HG02798 (cell line): ENCODE results near the gene KRTAP17-1.
"Not testable (repeated sequence)": the region's sequence is repeated elsewhere in the genome, so short reads cannot be mapped to it uniquely, and the experiment has no call there.

Experiments used
- ATAC-seq: cut with Tn5 transposase; IDR thresholded peaks from one replicate; pipeline ENCODE4 v1.9.1; 2021; ENCODE audit warnings: mild to moderate bottlenecking; ENCODE audit not compliant: unreplicated experiment, poor library complexity

The KRTAP17-1 gene

GRCh38 chr17:41315204-41315794 lies at the start of gene KRTAP17-1:
KRTAP17-1 (minus strand) TSS chr17:41315710; CDS start chr17:41315650, 60 bp downstream.
- ATAC-seq = no peak

DNA sequence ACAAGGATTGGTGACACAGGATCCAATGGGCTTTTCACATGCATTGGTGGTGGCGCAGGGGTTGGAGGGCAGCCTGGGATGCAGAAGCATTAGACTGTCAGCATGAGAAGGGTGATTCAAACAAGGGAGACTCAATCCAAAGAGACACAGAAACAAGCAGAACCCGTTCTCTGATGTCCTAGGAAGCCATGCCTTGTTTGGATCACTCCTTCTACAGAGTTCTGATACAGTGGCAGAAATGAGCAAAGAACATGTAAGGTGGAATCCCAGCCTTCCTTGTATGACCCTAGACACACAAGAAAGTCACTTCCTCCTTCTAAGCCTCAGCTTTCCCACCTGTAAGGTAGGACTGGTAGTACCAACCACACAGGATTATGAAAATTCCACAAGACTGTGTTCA lies 48.4 kb upstream of the KRTAP17-1 start:
- ATAC-seq = no peak

DNA sequence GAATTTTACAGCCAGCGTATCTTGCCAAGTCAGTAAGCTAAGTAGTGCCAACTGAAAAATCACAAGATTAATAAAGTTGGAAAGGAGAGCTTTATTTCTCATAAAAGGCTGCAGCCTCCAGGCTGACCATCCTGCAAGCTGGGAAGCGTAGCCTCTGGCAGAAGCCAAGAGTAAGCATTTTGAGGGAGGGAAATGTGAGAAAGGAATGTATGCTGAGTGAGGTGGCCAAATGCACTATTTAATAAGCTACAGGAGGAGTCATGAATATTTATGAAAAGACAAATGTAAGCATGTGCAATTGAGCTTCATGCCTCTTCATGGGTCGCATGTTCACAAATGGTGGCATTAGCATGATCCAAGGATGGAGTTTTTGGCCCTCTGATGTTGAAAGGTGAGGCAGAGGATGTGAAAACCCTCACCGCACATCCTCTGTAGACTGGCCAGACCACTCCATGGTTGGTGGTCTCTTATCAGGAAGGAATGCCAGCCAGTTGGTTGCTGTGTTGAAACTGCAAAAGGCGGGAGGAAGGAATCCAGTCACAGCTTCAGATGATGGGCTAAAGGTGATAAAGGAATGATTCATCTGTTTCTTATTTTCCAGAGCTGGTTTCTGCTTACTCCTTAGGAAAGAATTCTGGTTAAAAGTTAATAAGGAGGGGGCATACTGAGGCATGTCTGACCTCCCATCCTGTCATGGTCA lies 44.9 kb upstream of the KRTAP17-1 start:
- ATAC-seq = no peak

DNA sequence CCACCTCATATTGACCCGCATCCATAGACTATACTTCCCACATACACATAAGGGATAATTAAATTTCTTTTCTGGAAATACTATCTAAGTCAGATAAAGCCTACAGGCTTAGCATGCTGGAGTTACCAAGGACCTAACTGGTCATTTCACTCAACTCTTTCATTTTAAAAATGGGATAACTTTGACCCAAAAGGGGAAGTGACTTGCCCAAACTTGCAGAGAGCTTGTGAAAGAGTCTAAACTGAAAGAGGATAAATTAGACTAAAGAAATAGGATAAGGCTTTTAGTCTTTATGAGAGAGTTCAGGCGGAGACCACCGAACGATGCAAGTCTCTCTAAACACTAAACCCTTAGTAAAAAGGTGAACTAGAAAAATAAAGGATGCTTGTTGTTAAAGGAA lies 39.0 kb upstream of the KRTAP17-1 start:
- no peak for ATAC-seq

DNA sequence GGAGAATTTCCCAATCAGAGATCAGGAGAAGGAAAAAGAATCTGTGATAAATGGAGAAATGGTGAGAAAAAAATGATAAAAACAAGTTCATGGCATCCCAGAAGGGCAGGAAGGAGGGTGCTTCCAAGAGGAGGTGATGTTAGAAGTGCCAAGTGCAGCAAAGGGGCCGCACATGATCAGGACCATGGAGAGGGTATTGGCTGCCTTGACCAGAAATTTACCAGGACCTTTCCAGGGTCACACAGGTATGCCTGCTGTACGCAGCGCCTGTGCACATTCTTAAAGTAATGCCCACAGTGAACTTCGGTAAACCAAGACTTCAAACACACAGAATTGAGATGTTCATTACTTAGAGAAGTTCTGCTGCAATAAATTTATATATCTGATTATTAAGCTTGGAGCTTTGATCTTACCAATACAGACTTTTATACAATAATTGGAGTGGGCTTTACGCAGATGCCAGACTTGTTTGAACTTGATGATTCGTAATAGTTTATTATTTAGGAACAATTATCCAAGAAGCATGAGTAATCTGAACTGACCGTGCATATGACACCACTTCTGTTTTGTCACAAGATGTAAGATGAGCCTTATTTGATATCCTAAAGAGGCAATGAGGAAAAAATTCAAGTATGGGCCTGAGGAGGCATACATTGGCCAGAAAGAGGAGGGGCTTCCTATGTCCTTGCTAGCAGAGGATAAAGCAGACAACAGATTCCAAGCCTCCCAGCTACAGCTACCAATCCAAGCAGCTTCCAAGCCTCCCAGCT lies 37.3 kb upstream of the KRTAP17-1 start:
- no peak for ATAC-seq

DNA sequence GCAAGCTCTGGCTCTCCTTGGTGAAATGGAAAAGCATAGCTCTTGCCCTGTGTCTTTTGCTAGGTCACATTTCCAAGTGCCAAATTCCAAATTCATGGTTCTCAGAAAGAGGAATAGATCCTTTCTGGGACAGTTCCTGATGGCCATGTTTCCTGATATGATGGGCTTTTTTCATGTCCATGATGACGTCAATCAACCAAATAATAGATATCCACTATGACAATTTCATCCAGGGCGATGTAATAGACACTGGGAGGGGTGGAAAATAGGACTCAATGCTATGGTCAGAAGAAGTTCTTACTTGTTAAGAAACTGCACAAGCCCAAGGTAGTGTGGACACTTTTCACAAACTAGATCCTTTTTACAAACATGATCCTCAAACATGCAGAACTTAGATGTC lies 35.7 kb upstream of the KRTAP17-1 start:
- ATAC-seq = no peak

- ATAC-seq = not testable (repeated sequence)
Observed at GRCh38 chr17:41350381-41350878, 34.9 kb upstream of the KRTAP17-1 start, which contains the start of gene KRT33A. KRT33A (minus strand) TSS chr17:41350828; CDS start chr17:41350767, 61 bp downstream.

- no peak for ATAC-seq
Observed at GRCh38 chr17:41347869-41348760, 32.6 kb upstream of the KRTAP17-1 start.

GRCh38 chr17:41346421-41346820 lies 30.9 kb upstream of the KRTAP17-1 start:
- ATAC-seq = not testable (repeated sequence)

DNA sequence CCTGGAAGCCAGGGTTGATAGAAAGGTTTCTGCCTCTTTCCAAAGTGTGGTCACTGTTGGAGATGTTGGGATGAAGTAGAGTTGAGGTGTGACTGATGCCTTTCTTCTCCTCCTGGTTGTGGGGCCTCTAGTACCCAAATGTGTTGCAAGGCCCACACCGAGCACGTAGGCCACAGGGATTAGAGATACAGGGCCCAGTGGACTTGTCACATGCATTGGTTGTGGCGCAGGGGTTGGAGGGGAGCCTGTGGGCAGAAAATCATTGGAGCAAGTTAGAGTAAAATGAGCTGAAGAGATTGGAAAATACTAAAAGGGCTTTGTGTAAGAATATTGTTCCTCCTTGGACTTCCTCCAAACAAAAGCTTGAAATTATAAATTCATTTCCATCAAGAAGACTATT lies 30.5 kb upstream of the KRTAP17-1 start:
- ATAC-seq = no peak

- no peak for ATAC-seq
Observed at GRCh38 chr17:41343029-41343428, 27.5 kb upstream of the KRTAP17-1 start.

DNA sequence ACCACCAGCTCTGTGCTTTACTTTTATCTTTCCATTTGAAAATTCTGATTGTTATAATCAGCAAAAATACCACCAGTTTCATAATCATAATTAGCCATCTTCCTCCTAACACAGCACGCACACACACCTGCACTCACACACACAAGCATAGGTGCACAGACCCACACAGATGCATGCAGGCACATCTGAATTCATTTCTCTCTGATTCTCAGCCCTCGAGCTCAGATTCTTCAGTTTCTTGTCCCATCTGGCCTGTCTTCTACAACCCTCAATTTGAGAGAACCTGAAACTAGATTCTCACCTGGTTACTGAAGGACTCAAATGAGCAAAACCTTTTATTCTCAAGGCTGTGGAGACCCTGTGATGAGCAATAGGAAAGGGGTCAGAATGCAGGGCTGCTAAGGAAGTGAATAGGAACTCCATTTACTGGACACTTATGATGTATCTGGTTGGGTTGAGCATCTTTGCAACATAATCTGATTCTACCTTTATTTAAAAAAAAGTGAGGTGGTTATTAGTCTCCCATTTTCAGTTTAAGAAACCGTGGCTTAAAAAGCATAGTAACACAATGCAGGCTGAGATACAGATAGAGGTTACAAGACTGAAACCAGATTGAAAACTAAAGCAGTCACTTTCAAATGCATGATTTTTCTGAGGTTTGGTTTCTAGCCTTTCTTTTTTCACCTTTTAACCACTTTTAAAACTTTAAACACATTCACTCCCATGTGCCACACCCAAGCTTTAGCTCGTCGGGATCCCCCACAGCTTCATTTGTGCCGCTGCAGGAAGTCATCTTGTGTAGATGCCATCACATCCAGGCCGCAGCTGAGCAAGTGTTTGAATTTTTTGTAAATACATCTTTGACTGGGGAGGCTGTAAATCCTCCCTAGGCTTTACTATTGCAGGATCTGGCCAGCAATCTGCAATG lies 25.7 kb upstream of the KRTAP17-1 start:
- no peak for ATAC-seq

DNA sequence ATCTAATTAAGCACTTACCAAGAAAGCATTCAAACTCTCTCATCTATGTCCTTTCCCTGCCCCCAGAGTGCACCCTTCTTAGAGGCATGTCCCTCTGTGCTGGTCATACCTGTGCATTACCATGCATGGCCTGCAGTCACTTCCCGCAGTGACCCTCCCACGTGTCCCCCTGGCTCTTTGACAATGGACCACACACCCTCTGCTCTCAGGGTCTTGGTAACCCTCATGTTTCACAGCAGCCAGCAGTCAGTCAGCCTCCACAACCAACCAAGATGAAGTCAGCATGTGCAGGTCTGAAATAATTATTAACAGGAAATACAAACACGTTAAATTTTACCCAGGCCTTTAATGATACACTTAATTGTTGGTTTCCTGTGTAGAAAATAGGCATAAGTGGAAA lies 25.0 kb upstream of the KRTAP17-1 start:
- no peak for ATAC-seq

GRCh38 chr17:41339571-41340172 lies 24.2 kb upstream of the KRTAP17-1 start:
- no peak for ATAC-seq

DNA sequence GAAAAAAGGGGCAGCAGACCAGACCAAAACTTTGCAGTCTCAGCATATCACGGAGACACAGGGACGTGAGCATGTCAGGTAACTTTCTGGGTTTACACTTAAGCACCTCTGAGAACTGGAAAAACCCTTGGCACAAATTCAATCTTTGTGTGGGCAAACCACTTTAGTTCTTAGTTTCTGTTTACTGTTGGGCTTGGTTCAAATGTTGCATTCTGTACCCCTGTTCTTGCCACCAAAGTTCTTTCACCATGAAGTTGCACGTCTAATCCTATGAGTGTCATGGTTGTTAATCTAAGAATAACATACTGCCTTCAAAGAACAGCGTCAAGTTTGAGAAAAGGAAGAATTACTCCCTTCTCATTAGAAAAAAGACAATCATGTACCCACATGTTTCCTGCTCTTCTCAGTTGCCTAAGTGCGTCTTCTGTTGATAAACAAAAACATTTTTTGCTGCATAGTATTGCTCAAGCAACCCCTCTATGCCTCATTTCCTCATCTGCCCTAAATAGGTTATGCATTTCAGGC lies 23.5 kb upstream of the KRTAP17-1 start:
- ATAC-seq = no peak

DNA sequence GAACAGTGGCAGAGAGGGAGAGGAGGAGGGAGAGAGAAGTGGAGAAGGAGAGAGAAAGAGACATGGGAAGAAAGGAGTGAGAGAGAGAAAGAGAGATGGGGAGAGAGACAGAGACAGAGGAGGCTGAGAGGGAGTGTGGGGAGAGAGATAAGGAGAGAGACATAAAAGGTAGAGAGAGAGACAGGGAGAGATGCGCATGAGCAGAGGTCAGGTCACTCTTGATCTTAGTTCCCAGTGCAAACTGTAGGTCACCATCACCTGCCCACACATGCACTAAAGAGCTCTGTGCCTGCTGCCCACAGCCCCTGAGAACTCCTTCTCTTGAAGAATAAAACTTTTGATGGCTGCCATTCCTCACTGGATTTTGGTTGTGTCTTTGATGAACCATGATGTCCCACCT lies 20.2 kb upstream of the KRTAP17-1 start:
- no peak for ATAC-seq

DNA sequence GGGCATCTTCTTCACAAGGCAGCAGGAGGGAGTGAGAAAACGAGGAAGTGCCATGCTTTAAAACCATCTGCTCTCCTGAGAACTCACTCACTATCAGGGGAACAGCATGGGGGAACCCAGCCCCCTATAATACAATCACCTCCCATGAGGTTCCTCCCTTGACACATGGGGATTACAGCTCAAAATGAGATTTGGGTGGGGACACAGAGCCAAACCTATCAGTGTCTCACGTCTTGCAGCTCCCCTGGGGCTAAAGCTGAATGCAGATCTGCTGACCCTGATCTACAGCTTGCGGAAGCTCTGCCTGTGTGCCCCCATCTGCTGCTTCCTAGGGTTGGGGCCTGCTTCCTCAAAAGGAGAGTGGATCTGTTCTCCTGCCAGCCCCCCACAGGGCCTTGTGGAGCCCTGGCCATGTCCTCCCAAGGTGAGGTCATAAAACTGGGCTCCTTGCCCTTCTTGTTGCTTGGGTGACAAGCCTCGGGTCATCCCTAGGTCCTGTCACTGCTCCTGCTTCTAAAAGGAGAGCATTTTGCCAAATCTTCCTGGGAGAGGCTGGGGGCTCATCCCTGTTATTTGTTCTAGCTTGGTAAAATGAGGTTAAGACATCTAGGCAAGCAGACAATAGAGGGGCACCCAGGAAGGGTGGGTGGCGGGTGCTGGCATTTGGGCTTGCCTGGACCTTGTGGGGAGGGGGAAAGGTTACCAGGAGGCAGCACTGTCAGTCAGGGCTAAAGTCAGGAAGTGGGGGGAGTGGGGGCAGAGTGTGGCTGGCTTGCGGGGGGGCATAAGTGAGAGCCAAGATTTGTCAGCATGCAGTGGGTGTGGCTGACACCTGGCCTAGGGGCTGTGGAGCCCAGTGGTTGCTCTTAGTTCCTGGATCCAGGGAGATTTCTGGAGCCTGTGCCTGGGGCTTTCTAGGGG lies 19.1 kb upstream of the KRTAP17-1 start:
- ATAC-seq = no peak
